Vagina (tissue), 2 donors: Measurements from ENCODE around the gene ONECUT1.

Experiments used
- POLR2A ChIP-seq, 2 donors: fragments of 450-650 bp; IDR thresholded peaks; one replicate each; pipeline ENCODE4 v1.6.1; 2017; ENCODE audit warnings: antibody characterized with exemption in 2 of 2, mild to moderate bottlenecking in 2 of 2, moderate library complexity in 2 of 2
- POLR2AphosphoS5 ChIP-seq, 2 donors: sonication (generic); formaldehyde crosslinking; IDR thresholded peaks; one replicate each; pipeline ENCODE4 v1.9.0; 2017; ENCODE audit warnings: antibody characterized with exemption in 2 of 2, mild to moderate bottlenecking in 2 of 2, low read depth in 1 of 2; ENCODE audit not compliant: insufficient read depth in 1 of 2
- TF ChIP-seq, protein P1 (sequence below), 3 experiments: fragments of 450-650 bp in 2 of 3; fragments of 200-600 bp in 1 of 3; sonication (generic) in 1 of 3; IDR thresholded peaks; one replicate each; pipeline ENCODE4 v1.5.1; 2017 to 2019; ENCODE audit warnings: antibody characterized with exemption in 3 of 3, mild to moderate bottlenecking in 2 of 3, moderate library complexity in 2 of 3

DNA sequence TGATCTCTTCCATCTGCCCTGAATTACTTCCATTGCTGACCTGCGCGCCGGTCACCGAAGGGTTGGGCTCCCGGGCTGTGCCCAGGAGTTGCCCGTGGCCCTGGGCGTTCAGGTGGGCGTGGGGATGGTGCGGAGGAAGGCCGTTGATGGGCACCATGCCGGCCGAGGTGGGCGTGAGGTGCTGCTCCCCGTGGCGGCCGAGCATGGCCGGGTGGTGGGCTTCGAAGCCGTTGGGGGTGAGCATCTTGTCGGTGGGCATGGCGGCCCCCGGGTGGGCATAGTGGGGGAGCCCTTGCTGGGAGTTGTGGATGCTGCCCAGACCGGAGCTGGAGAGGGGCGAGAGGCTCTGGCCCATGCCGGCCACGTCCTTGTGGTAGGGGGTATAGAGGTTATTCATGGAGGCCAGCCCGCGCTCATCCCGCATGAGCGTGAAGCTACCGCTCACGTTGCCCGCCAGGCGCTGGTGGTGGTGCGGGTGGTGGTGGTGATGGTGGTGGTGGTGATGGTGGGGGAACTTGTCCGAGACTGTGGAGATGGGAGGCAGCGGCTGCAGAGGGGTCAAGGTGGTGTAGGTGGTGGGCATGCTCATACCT lies 1.0 kb downstream of the ONECUT1 start:
- TF ChIP-seq, protein P1, sequence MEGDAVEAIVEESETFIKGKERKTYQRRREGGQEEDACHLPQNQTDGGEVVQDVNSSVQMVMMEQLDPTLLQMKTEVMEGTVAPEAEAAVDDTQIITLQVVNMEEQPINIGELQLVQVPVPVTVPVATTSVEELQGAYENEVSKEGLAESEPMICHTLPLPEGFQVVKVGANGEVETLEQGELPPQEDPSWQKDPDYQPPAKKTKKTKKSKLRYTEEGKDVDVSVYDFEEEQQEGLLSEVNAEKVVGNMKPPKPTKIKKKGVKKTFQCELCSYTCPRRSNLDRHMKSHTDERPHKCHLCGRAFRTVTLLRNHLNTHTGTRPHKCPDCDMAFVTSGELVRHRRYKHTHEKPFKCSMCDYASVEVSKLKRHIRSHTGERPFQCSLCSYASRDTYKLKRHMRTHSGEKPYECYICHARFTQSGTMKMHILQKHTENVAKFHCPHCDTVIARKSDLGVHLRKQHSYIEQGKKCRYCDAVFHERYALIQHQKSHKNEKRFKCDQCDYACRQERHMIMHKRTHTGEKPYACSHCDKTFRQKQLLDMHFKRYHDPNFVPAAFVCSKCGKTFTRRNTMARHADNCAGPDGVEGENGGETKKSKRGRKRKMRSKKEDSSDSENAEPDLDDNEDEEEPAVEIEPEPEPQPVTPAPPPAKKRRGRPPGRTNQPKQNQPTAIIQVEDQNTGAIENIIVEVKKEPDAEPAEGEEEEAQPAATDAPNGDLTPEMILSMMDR (IDR thresholded peaks at IDR 0.05), result no peak
- TF ChIP-seq POLR2AphosphoS5 (IDR thresholded peaks at IDR 0.05; ENCODE audit: insufficient read depth in 1 of 2, low read depth in 1 of 2) (no peak), POLR2A (IDR thresholded peaks at IDR 0.05) (no peak)
